Measurements from ENCODE around the gene PTCH2. TPM values are rescaled to one million over a fixed set of nuclear protein-coding genes. Genes with fewer than 3 reads are reported as not detected.

The PTCH2 gene
- total and polyA plus RNA-seq, 2 of the 13 experiments (the other 11 are each of a cell fraction or from before 2014, with no cell fraction given), result 0.60 to 1.5 TPM

DNA sequence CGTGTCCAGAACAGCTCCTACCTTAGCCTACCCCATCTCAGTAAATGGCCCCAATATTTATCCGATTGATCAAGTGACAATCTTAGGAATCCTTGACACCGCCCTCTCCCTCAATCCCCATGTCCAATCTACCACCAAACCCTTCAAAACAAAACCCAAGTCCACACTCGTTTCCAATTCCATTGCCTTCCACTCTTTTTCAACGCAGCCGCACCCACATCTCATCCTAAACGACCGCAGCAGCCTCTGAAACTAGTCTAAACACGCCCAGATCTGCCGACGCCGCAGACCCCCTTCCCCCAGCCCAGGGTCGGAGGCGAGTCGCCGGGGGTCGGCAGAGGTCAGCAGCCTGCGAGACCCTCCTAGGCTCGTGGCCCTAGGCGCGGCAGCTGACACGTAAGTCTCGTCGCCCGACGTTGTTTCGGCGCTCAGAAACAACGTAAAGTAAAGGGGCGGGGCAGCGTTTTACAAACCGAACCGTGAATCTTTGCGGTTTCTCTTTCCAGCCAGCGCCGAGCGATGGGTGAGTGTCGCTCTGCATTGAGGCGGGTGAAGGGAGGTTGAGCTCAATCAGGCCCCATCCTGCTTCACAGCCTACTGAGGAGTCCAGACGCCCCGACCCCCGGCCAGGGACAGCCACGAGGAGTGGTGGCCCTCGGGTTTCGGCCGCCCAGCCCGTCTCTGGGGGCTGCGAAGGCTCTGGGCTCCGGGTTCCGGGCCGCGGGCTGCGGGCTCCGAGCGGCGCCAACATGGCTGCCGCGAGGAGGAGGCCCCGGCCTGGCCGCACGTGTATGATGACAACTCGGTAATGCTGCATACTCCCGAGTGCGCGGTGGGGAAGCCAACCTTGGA lies 67.7 kb downstream of the PTCH2 start, which contains the start of gene RPS8 (continued):
- TF ChIP-seq SOX5 (CRISPR knock-in tag; IDR thresholded peaks at IDR 0.05; ENCODE audit: borderline replicate concordance), result no peak; the same call in 1 of the 2 replicates
- TF ChIP-seq, protein P1, sequence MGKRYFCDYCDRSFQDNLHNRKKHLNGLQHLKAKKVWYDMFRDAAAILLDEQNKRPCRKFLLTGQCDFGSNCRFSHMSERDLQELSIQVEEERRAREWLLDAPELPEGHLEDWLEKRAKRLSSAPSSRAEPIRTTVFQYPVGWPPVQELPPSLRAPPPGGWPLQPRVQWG (CRISPR knock-in tag; IDR thresholded peaks at IDR 0.05; ENCODE audit: borderline replicate concordance, low read depth), result no peak
- no peak for TF ChIP-seq ZEB1 (IDR thresholded peaks at IDR 0.05; ENCODE audit: insufficient replicate concordance, low read depth)
- TF ChIP-seq ZNF549 (CRISPR knock-in tag; IDR thresholded peaks at IDR 0.05), result no peak
- peak; percentile 94 for TF ChIP-seq IRF2 (CRISPR knock-in tag; IDR thresholded peaks at IDR 0.05)
- no peak for TF ChIP-seq TCF7 (IDR thresholded peaks at IDR 0.05; ENCODE audit: low read depth)
- peak; percentile 78; the same call in 1 of the 2 replicates for TF ChIP-seq ZNF253 (CRISPR knock-in tag; IDR thresholded peaks at IDR 0.05; ENCODE audit: borderline replicate concordance)
- TF ChIP-seq ZSCAN25 (CRISPR knock-in tag; IDR thresholded peaks at IDR 0.05), result no peak; the same call in 1 of the 2 replicates
- TF ChIP-seq, protein P2, sequence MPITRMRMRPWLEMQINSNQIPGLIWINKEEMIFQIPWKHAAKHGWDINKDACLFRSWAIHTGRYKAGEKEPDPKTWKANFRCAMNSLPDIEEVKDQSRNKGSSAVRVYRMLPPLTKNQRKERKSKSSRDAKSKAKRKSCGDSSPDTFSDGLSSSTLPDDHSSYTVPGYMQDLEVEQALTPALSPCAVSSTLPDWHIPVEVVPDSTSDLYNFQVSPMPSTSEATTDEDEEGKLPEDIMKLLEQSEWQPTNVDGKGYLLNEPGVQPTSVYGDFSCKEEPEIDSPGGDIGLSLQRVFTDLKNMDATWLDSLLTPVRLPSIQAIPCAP (CRISPR knock-in tag; IDR thresholded peaks at IDR 0.05; ENCODE audit: low read depth), result peak; percentile 88; the same call in 1 of the 2 replicates
- TF ChIP-seq SOX6 (IDR thresholded peaks at IDR 0.05), result no peak
- TF ChIP-seq SOX6 (CRISPR knock-in tag; IDR thresholded peaks at IDR 0.05), result peak; percentile 62
- TF ChIP-seq HCFC1 (IDR thresholded peaks at IDR 0.05; ENCODE audit: low read depth, low read length), result peak; percentile 72
- TF ChIP-seq, protein P3, sequence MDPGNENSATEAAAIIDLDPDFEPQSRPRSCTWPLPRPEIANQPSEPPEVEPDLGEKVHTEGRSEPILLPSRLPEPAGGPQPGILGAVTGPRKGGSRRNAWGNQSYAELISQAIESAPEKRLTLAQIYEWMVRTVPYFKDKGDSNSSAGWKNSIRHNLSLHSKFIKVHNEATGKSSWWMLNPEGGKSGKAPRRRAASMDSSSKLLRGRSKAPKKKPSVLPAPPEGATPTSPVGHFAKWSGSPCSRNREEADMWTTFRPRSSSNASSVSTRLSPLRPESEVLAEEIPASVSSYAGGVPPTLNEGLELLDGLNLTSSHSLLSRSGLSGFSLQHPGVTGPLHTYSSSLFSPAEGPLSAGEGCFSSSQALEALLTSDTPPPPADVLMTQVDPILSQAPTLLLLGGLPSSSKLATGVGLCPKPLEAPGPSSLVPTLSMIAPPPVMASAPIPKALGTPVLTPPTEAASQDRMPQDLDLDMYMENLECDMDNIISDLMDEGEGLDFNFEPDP (CRISPR knock-in tag; conservative IDR thresholded peaks at IDR 0.05), result no peak
- TF ChIP-seq ZNF232 (CRISPR knock-in tag; IDR thresholded peaks at IDR 0.05; ENCODE audit: borderline replicate concordance), result peak; percentile 67; the same call in 1 of the 2 replicates
- TF ChIP-seq, protein P4, sequence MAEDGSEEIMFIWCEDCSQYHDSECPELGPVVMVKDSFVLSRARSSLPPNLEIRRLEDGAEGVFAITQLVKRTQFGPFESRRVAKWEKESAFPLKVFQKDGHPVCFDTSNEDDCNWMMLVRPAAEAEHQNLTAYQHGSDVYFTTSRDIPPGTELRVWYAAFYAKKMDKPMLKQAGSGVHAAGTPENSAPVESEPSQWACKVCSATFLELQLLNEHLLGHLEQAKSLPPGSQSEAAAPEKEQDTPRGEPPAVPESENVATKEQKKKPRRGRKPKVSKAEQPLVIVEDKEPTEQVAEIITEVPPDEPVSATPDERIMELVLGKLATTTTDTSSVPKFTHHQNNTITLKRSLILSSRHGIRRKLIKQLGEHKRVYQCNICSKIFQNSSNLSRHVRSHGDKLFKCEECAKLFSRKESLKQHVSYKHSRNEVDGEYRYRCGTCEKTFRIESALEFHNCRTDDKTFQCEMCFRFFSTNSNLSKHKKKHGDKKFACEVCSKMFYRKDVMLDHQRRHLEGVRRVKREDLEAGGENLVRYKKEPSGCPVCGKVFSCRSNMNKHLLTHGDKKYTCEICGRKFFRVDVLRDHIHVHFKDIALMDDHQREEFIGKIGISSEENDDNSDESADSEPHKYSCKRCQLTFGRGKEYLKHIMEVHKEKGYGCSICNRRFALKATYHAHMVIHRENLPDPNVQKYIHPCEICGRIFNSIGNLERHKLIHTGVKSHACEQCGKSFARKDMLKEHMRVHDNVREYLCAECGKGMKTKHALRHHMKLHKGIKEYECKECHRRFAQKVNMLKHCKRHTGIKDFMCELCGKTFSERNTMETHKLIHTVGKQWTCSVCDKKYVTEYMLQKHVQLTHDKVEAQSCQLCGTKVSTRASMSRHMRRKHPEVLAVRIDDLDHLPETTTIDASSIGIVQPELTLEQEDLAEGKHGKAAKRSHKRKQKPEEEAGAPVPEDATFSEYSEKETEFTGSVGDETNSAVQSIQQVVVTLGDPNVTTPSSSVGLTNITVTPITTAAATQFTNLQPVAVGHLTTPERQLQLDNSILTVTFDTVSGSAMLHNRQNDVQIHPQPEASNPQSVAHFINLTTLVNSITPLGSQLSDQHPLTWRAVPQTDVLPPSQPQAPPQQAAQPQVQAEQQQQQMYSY (CRISPR knock-in tag; IDR thresholded peaks at IDR 0.05), result peak; percentile 52; the same call in 1 of the 2 replicates
- TF ChIP-seq FIP1L1 (IDR thresholded peaks at IDR 0.05; ENCODE audit: borderline replicate concordance, insufficient read depth, low read depth, low read length), result peak; percentile 51; the same call in 1 of the 2 replicates
- TF ChIP-seq NR2F1 (CRISPR knock-in tag; IDR thresholded peaks at IDR 0.05), result peak; percentile 80 to 92; a peak in 3 of 4 replicates
- TF ChIP-seq BRCA1 (CRISPR knock-in tag; IDR thresholded peaks at IDR 0.05), result peak; percentile 84
- 0 out of 2 replicates have a peak, but pooled peaks have one; percentile 77 for TF ChIP-seq ARNT (IDR thresholded peaks at IDR 0.05)
- no peak for TF ChIP-seq ADNP (CRISPR knock-in tag; IDR thresholded peaks at IDR 0.05)

Data from HepG2 (cell line).